HG02973 (cell line): Measurements from ENCODE around the gene IGSF6.
"Not testable (repeated sequence)": the region's sequence is repeated elsewhere in the genome, so short reads cannot be mapped to it uniquely, and the experiment has no call there.

Experiments
- ATAC-seq: cut with Tn5 transposase; IDR thresholded peaks from one replicate; pipeline ENCODE4 v1.9.1; 2021; ENCODE audit warnings: moderate library complexity; ENCODE audit not compliant: unreplicated experiment

IGSF6 gene

GRCh38 chr16:21654466-21654865 lies 2.1 kb upstream of the IGSF6 start:
- ATAC-seq = no peak

DNA sequence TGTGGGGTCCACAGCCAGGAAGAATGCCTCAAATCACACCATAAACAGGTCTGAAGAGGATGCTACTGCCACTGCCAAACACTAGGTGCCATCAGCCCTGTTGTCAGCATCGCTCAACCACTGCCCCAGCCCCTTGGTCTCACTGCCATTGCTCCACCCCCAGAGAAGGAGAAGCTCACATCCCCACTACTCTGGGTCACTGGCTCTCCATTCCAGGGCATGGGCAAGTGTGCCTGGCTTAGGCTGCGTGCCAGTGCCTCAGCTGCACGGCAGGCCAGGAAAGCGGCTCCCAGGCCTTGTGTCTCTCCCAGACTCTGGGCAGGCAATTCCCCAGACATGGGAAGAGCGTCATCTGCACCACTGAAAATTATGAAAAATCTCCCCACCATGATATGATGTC lies 1.2 kb upstream of the IGSF6 start:
- no peak for ATAC-seq

- ATAC-seq = no peak
Observed at GRCh38 chr16:21651515-21651914, 893 bp downstream of the IGSF6 start.

DNA sequence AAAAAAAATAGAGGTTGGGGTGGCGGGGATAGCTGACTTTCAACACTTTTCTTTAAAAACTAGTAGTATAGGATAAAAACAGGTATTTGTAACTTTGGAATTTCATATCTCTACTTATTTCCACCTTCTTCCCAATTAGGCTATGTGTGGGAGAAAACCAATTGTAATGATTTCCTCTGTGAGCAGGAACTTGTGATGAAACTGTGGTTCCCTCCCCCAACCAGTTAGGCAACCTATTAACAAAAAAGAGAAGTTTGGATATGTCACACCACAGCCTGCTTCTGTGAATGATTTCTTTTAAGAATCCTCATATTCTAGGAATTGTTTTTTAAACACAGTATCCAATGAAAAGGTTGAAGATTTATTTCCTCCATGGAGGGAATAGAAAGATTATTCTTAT lies 1.9 kb downstream of the IGSF6 start:
- no peak for ATAC-seq

- not testable (repeated sequence) for ATAC-seq
Observed at GRCh38 chr16:21649826-21650406, 2.5 kb downstream of the IGSF6 start.

DNA sequence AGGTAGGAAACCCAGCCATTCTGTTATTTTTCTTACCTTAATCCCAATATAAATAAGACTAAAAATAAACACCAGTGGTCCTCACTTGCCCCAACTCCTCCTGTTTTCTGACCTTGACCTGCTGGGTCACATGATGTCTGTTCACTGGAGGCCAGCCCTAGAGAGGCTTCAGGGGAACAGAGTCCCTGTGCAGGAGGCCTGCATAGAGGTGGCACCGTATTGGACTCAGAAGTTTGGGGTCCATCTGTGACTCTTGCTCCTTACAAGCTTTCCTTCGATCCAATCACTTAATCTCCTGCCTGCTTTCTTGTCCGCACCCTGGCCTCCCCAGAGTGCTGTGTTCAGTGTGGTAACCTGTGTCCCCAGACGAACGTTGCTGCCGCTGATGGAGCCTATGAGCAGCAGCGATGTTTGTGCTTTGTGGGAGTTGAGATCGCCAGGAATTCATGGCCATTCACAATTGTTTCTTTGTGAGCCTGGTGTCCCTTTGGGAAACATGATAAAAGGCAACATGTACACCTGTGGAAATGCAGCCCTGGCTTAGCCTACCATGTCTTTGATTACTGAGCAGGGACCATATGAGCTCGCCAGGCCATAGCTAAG lies 4.7 kb downstream of the IGSF6 start:
- no peak for ATAC-seq

DNA sequence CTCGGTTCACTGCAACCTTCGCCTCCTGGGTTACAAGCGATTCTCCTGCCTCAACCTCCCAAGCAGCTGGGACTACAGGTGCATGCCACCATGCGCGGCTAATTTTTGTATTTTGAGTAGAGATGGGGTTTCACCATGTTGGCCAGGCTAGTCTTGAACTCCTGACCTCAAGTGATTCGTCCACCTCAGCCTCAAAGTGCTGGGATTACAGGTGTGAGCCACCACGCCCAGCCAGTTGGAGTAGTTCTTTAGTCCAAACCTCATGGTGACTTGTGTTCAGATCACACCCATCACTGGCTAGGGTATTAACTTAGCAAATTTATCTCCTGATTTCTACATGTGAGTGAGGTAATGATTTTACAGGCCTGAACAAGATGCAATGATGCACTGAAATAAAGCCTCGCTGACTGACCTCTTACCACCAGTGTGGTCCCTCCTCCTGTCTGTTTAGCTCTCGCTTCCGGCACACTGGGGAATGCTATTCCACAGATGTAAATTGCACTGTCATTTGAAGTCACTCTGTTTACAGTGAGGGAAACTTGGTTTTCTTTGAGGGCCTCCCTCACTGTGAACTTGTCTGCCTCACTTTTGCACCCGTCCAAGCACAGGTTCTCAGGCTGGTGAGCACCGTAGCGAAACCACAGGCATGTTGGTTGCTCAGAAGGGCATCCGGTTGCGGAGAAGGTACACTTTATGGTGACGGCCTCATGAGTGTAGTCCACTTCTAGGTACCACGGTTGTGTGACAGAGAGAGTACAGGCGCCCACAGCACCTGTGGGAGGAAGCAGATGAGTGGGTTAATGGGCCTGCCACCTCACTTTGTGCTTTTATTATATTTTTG lies 5.5 kb downstream of the IGSF6 start:
- peak; percentile 85 for ATAC-seq

- ATAC-seq = no peak
Observed at GRCh38 chr16:21646091-21646490, 6.3 kb downstream of the IGSF6 start.

GRCh38 chr16:21645261-21645721 lies 7.1 kb downstream of the IGSF6 start:
- ATAC-seq = no peak

- ATAC-seq = no peak
Observed at GRCh38 chr16:21644674-21645073, 7.7 kb downstream of the IGSF6 start.

DNA sequence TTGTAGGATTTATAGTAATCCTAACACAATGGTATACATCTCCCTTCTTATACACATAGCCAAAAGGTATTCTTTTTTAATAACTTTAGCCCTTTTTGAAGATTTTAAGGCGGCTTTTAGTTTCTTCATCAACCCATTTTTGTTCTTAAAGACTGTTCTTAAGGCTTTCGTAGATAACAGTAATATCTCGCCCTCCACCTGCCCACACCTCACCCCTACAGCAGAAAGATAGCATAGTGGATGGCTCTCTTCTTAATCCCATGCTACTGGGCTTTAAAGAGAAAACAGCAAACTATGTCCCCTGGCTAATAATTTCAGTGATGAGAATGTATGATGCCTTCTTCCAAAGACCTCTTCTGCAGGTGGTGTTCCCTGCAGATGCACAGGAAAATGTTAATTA lies 8.6 kb downstream of the IGSF6 start:
- no peak for ATAC-seq

- no peak for ATAC-seq
Observed at GRCh38 chr16:21642861-21643260, 9.5 kb downstream of the IGSF6 start.

- no peak for ATAC-seq
Observed at GRCh38 chr16:21641916-21642315, 10.5 kb downstream of the IGSF6 start.

GRCh38 chr16:21639493-21639892 lies 12.9 kb downstream of the IGSF6 start:
- no peak for ATAC-seq

GRCh38 chr16:21638573-21638975 lies 13.8 kb downstream of the IGSF6 start:
- ATAC-seq = no peak

GRCh38 chr16:21637032-21637968 lies 15.1 kb downstream of the IGSF6 start:
- ATAC-seq = no peak

- not testable (repeated sequence) for ATAC-seq
Observed at GRCh38 chr16:21635694-21636093, 16.7 kb downstream of the IGSF6 start.

DNA sequence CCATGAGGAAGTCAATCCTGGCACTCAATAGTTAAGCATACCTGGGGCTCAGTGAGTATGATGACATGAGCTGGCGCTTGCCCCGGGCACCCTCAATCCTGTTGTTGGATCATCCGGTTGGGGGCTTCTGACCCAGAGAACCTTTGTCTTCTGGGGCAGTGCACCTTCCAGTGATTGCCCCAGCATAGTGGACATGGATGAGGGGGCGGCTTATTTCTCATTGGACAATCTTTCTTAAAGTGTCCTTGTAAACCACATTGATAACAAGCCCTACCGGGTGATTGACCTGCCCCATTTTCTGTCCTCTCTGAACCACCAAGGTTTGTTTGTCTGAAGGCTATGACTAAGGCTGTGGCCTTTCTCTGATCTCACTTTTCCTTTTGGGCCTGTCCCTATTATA lies 18.2 kb downstream of the IGSF6 start:
- ATAC-seq = no peak

DNA sequence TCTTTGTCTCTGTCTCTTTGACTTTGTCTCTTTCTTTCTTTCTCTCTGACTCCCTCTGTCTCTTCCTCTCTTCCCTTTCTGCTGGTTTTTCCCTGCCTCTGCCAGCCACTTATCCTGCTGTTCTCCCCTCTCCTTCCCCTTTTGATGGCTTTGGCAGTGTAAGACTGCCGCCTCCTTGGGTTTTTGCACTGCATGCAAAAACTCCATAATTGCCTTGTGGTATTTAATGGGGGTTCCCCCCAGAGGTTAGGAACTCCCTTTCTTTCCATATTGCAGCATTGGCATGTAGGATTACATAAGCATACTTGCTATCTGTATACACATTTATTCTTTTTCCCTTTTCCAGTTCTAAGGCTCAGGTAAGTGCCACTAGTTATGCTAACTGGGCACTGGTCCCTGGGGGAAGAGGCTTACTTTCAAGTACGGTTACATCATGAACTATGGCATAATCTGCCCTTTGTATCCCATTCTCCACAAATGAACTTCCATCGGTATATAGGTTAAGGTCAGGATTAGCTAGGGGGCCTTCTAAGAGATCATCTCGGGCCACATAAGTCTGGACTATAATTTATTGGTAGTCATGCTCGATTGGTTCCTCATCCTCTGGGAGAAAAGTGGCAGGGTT lies 20.3 kb downstream of the IGSF6 start:
- not testable (repeated sequence) for ATAC-seq

GRCh38 chr16:21631376-21631775 lies 21.0 kb downstream of the IGSF6 start:
- ATAC-seq = not testable (repeated sequence)
